GM10847 (cell line): ENCODE data around the gene MCFD2.
A peak's percentile ranks its signal among the peaks of the same experiment; 100 is the strongest.

Experiments
- POLR2A ChIP-seq: IDR thresholded peaks from 2 replicates; pipeline ENCODE4 v1.6.1; 2011; ENCODE audit not compliant: insufficient read length; ENCODE audit errors: extremely low read depth

MCFD2 gene

GRCh38 chr2:46943881-46944798 is 28.5 kb upstream of the MCFD2 start:
- TF ChIP-seq POLR2A: no peak

- TF ChIP-seq POLR2A: no peak
These were observed 27.5 kb upstream of the MCFD2 start for GRCh38 chr2:46942891-46943626.

- TF ChIP-seq POLR2A: peak; percentile 14
These were observed 26.5 kb upstream of the MCFD2 start for GRCh38 chr2:46942143-46942526.

GRCh38 chr2:46939626-46940359 is 24.2 kb upstream of the MCFD2 start:
- TF ChIP-seq POLR2A: no peak

GRCh38 chr2:46937471-46937901 is 21.9 kb upstream of the MCFD2 start:
- no peak for TF ChIP-seq POLR2A

- no peak for TF ChIP-seq POLR2A
These were observed 21.0 kb upstream of the MCFD2 start for GRCh38 chr2:46936566-46936965.

- TF ChIP-seq POLR2A: no peak
These were observed 19.5 kb upstream of the MCFD2 start for GRCh38 chr2:46935071-46935470.

GRCh38 chr2:46929612-46930011 is 14.0 kb upstream of the MCFD2 start:
- no peak for TF ChIP-seq POLR2A

- no peak for TF ChIP-seq POLR2A
These were observed 11.3 kb upstream of the MCFD2 start for GRCh38 chr2:46926863-46927262.

GRCh38 chr2:46925474-46926351 is 10.1 kb upstream of the MCFD2 start:
- no peak for TF ChIP-seq POLR2A

- TF ChIP-seq POLR2A: no peak
These were observed 9.0 kb upstream of the MCFD2 start for GRCh38 chr2:46924608-46925007.

GRCh38 chr2:46924038-46924437 is 8.4 kb upstream of the MCFD2 start:
- TF ChIP-seq POLR2A: no peak

- no peak for TF ChIP-seq POLR2A
These were observed 7.5 kb upstream of the MCFD2 start for GRCh38 chr2:46923041-46923528.

- TF ChIP-seq POLR2A: no peak
These were observed 7.0 kb upstream of the MCFD2 start for GRCh38 chr2:46922606-46923005.
